Measurements from ENCODE around the gene OTOGL.

GRCh38 chr12:80282226-80282625 is 182.9 kb downstream of the OTOGL start:
- TF ChIP-seq CEBPB (IDR thresholded peaks at IDR 0.05) (no peak), YY1 (IDR thresholded peaks at IDR 0.05; ENCODE audit: low read depth) (no peak), TAF1 (IDR thresholded peaks at IDR 0.05; ENCODE audit: low read depth) (no peak), EP300 (IDR thresholded peaks at IDR 0.05; ENCODE audit: borderline replicate concordance) (no peak), MAX (IDR thresholded peaks at IDR 0.05) (no peak), EGR1 (IDR thresholded peaks at IDR 0.05) (no peak), FOXM1 (IDR thresholded peaks at IDR 0.05; ENCODE audit: borderline replicate concordance, low read depth) (no peak)
- TF ChIP-seq, protein P1, sequence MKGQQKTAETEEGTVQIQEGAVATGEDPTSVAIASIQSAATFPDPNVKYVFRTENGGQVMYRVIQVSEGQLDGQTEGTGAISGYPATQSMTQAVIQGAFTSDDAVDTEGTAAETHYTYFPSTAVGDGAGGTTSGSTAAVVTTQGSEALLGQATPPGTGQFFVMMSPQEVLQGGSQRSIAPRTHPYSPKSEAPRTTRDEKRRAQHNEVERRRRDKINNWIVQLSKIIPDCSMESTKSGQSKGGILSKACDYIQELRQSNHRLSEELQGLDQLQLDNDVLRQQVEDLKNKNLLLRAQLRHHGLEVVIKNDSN (IDR thresholded peaks at IDR 0.05): no peak
- TF ChIP-seq, protein P2, sequence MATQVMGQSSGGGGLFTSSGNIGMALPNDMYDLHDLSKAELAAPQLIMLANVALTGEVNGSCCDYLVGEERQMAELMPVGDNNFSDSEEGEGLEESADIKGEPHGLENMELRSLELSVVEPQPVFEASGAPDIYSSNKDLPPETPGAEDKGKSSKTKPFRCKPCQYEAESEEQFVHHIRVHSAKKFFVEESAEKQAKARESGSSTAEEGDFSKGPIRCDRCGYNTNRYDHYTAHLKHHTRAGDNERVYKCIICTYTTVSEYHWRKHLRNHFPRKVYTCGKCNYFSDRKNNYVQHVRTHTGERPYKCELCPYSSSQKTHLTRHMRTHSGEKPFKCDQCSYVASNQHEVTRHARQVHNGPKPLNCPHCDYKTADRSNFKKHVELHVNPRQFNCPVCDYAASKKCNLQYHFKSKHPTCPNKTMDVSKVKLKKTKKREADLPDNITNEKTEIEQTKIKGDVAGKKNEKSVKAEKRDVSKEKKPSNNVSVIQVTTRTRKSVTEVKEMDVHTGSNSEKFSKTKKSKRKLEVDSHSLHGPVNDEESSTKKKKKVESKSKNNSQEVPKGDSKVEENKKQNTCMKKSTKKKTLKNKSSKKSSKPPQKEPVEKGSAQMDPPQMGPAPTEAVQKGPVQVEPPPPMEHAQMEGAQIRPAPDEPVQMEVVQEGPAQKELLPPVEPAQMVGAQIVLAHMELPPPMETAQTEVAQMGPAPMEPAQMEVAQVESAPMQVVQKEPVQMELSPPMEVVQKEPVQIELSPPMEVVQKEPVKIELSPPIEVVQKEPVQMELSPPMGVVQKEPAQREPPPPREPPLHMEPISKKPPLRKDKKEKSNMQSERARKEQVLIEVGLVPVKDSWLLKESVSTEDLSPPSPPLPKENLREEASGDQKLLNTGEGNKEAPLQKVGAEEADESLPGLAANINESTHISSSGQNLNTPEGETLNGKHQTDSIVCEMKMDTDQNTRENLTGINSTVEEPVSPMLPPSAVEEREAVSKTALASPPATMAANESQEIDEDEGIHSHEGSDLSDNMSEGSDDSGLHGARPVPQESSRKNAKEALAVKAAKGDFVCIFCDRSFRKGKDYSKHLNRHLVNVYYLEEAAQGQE (IDR thresholded peaks at IDR 0.05; ENCODE audit: low read depth): no peak
